Thymus (tissue), 11 donors: ENCODE data around the gene ACTN4. TPM values are rescaled to one million over a fixed set of nuclear protein-coding genes. Genes with fewer than 3 reads are reported as not detected.

ENCODE experiments used
- DNase-seq, 9 donors: peaks; one replicate each; pipeline ENCODE4 v3.0.0-alpha.2; 2013; ENCODE audit warnings: low spot score in 9 of 9, low read depth in 6 of 9, missing footprints in 1 of 9
- H3K27ac ChIP-seq, 2 donors: one replicate each; pipeline ENCODE4 v1.5.1; 2013; ENCODE audit warnings: control low read depth in 1 of 2, low read depth in 1 of 2, low read length in 1 of 2, mild to moderate bottlenecking in 1 of 2, moderate library complexity in 1 of 2
- H3K27me3 ChIP-seq, 2 donors: one replicate each; pipeline ENCODE4 v1.5.1; 2013; ENCODE audit warnings: low read length in 1 of 2; ENCODE audit not compliant: control insufficient read depth in 2 of 2, insufficient read depth in 1 of 2
- H3K36me3 ChIP-seq, 2 donors: one replicate each; pipeline ENCODE4 v1.5.1; 2013; ENCODE audit warnings: low read length in 1 of 2, mild to moderate bottlenecking in 1 of 2, moderate library complexity in 1 of 2; ENCODE audit not compliant: control insufficient read depth in 2 of 2, insufficient read depth in 2 of 2
- H3K4me1 ChIP-seq, 2 donors: one replicate each; pipeline ENCODE4 v1.5.1; 2013; ENCODE audit warnings: low read length in 2 of 2; ENCODE audit not compliant: control insufficient read depth in 2 of 2, insufficient read depth in 2 of 2
- H3K4me3 ChIP-seq, 2 donors: one replicate each; pipeline ENCODE4 v1.5.1; 2013; ENCODE audit warnings: low read length in 2 of 2, control low read depth in 1 of 2, mild to moderate bottlenecking in 1 of 2
- H3K9me3 ChIP-seq, 2 donors: one replicate each; pipeline ENCODE4 v1.5.1; 2013; ENCODE audit warnings: low read length in 1 of 2, mild to moderate bottlenecking in 1 of 2; ENCODE audit not compliant: control insufficient read depth in 2 of 2, insufficient read depth in 1 of 2
- WGBS: extraction: QIAGEN DNeasy Blood & Tissue Kit; methylation state at CpG from one replicate; pipeline ENCODE4 v1.1.7; 2013; 5-methylcytosine and 5-hydroxymethylcytosine counted together
- polyA plus RNA-seq: library from polyadenylated mRNA; stranded (reverse); fragments of 200-250 nt; gene quantifications from one replicate; pipeline ENCODE4 v1.2.3, GENCODE V29; 2013
- total RNA-seq: library from RNA; stranded (reverse); fragments of 120-200 nt; gene quantifications from one replicate; pipeline ENCODE4 v1.2.4, GENCODE V29; 2013
- donor health status: healthy.

Gene ACTN4
- total and polyA plus RNA-seq, 2 donors, result 23.8 to 124 TPM

GRCh38 chr19:38647966-38648768 lies 718 bp downstream of the ACTN4 start:
- H3K36me3 ChIP-seq, result no peaks in the 10 kb centered on the region
- H3K4me3 ChIP-seq, result peak overlapping the region; percentile 73 to 87
- peak overlapping the region in 1 of 2 donors; percentile 66 for H3K27ac ChIP-seq
- WGBS, result under 1% methylated on average over 19 of the region's 19 CpGs
- peaks cover 29 to 56% of the 10 kb centered on the region in 2 donors for H3K27me3 ChIP-seq
- DNase-seq, result no peak
- H3K4me1 ChIP-seq, result peaks cover 9 to 35% of the 10 kb centered on the region in 2 donors
- H3K9me3 ChIP-seq, result no peaks in the 10 kb centered on the region

GRCh38 chr19:38648769-38649304 lies 1.4 kb downstream of the ACTN4 start:
- no peak for DNase-seq
- WGBS, result 3% methylated on average over 13 of the region's 13 CpGs
- Histone ChIP-seq H3K27ac (no peak overlapping the region), H3K4me1 (peaks cover 9 to 35% of the 10 kb centered on the region in 2 donors), H3K4me3 (peak overlapping the region; percentile 73 to 87), H3K27me3 (peaks cover 35 to 62% of the 10 kb centered on the region in 2 donors), H3K36me3 (no peaks in the 10 kb centered on the region), H3K9me3 (no peaks in the 10 kb centered on the region)

- Histone ChIP-seq H3K4me3 (peak overlapping the region; percentile 73 to 87), H3K36me3 (no peaks in the 10 kb centered on the region), H3K4me1 (peaks cover 9 to 35% of the 10 kb centered on the region in 2 donors), H3K27ac (no peak overlapping the region), H3K27me3 (peaks cover 42 to 69% of the 10 kb centered on the region in 2 donors), H3K9me3 (peaks cover 0 to 3% of the 10 kb centered on the region in 2 donors)
- no peak for DNase-seq
- 46% methylated on average over 15 of the region's 15 CpGs for WGBS
These were observed 2.1 kb downstream of the ACTN4 start for GRCh38 chr19:38649305-38650171.

- 51% methylated on average over 8 of the region's 8 CpGs for WGBS
- Histone ChIP-seq H3K9me3 (peaks cover 0 to 3% of the 10 kb centered on the region in 2 donors), H3K36me3 (no peaks in the 10 kb centered on the region)
These were observed 2.8 kb downstream of the ACTN4 start for GRCh38 chr19:38650172-38650775.

GRCh38 chr19:38650911-38651584 lies 3.6 kb downstream of the ACTN4 start:
- H3K27ac ChIP-seq, result no peak overlapping the region
- no peak for DNase-seq
- H3K36me3 ChIP-seq, result no peaks in the 10 kb centered on the region
- H3K4me1 ChIP-seq, result peaks cover 9 to 42% of the 10 kb centered on the region in 2 donors
- H3K4me3 ChIP-seq, result no peak overlapping the region
- 96% methylated on average over 12 of the region's 12 CpGs for WGBS
- H3K9me3 ChIP-seq, result peaks cover 0 to 3% of the 10 kb centered on the region in 2 donors
- peaks cover 54 to 84% of the 10 kb centered on the region in 2 donors for H3K27me3 ChIP-seq

More at GRCh38 chr19:38650172-38650775, 2.8 kb downstream of the ACTN4 start:
- H3K27me3 ChIP-seq, result peaks cover 49 to 77% of the 10 kb centered on the region in 2 donors
- DNase-seq, result no peak
- peaks cover 9 to 38% of the 10 kb centered on the region in 2 donors for H3K4me1 ChIP-seq
- H3K4me3 ChIP-seq, result no peak overlapping the region
- no peak overlapping the region for H3K27ac ChIP-seq

GRCh38 chr19:38653028-38653571 lies 5.7 kb downstream of the ACTN4 start:
- Histone ChIP-seq H3K9me3 (peaks cover 0 to 3% of the 10 kb centered on the region in 2 donors), H3K27ac (no peak overlapping the region), H3K27me3 (peaks cover 56 to 91% of the 10 kb centered on the region in 2 donors), H3K36me3 (no peaks in the 10 kb centered on the region), H3K4me3 (no peak overlapping the region), H3K4me1 (peaks cover 10 to 51% of the 10 kb centered on the region in 2 donors)
- WGBS, result 84% methylated on average over 7 of the region's 7 CpGs
- no peak for DNase-seq

- Histone ChIP-seq H3K9me3 (peaks cover 0 to 3% of the 10 kb centered on the region in 2 donors), H3K36me3 (no peaks in the 10 kb centered on the region), H3K27ac (no peak overlapping the region), H3K4me3 (no peak overlapping the region), H3K27me3 (peaks cover 64 to 91% of the 10 kb centered on the region in 2 donors), H3K4me1 (peaks cover 2 to 42% of the 10 kb centered on the region in 2 donors)
- 94% methylated on average over 6 of the region's 6 CpGs for WGBS
- no peak for DNase-seq
These were observed 7.2 kb downstream of the ACTN4 start for GRCh38 chr19:38654628-38655055.
